PC-3 (cell line): ENCODE measurements around the gene LMAN2L. TPM values are rescaled to one million over a fixed set of nuclear protein-coding genes. Genes with fewer than 3 reads are reported as not detected.

Experiments used
- ATAC-seq: fragments of 200-7000 bp; cut with Tn5 transposase; 2 replicates; pipeline ENCODE4 v1.9.1; 2020; ENCODE audit warnings: mild to moderate bottlenecking, moderate library complexity
- BruUV-seq: library from RNA; stranded (reverse); fragments of 400-500 nt; replicated peaks from 2 replicates; lab custom pipeline; 2021; lab: Mats Ljungman, UMichigan
- CTCF ChIA-PET: fragments of 300-600 bp; sonication (Branson Sonifier 250); formaldehyde crosslinking; loops from one replicate; lab custom pipeline; 2022; ENCODE audit warnings: antibody characterized with exemption; lab: Charles Lee
- POLR2A ChIA-PET: fragments of 300-600 bp; sonication (Branson Sonifier 250); formaldehyde crosslinking; loops from one replicate; lab custom pipeline; 2022; ENCODE audit warnings: antibody characterized with exemption; ENCODE audit not compliant: unreplicated experiment; lab: Charles Lee
- DNase-seq: peaks from one replicate; pipeline ENCODE4 v3.0.0-alpha.2; 2015
- H2AFZ ChIP-seq: fragments of 300-600 bp; sonication (generic); 2 replicates; pipeline ENCODE4 v1.6.0; 2016; ENCODE audit warnings: antibody characterized with exemption, low read length
- H3F3A ChIP-seq: fragments of 300-600 bp; sonication (generic); one replicate; pipeline ENCODE4 v1.6.0; 2017; ENCODE audit warnings: antibody characterized with exemption, low read length, control low read depth, mild to moderate bottlenecking; ENCODE audit not compliant: unreplicated experiment
- H3K27ac ChIP-seq: fragments of 300-600 bp; sonication (generic); 2 replicates; pipeline ENCODE4 v1.5.1; 2016; ENCODE audit warnings: mild to moderate bottlenecking, low read length
- H3K27me3 ChIP-seq: fragments of 300-600 bp; sonication (generic); 2 replicates; pipeline ENCODE4 v1.6.1; 2016; ENCODE audit warnings: low read length, mixed read lengths
- H3K36me3 ChIP-seq: fragments of 300-600 bp; sonication (generic); 2 replicates; pipeline ENCODE4 v1.6.1; 2016; ENCODE audit warnings: low read depth, mixed run types, low read length, mixed read lengths
- H3K4me1 ChIP-seq: fragments of 300-600 bp; sonication (generic); 2 replicates; pipeline ENCODE4 v1.5.1; 2016; ENCODE audit warnings: low read length; ENCODE audit not compliant: insufficient read depth
- H3K4me2 ChIP-seq: fragments of 300-600 bp; sonication (generic); 2 replicates; pipeline ENCODE4 v1.6.0; 2016; ENCODE audit warnings: low read length
- H3K4me3 ChIP-seq: fragments of 300-600 bp; sonication (generic); 2 replicates; pipeline ENCODE4 v1.5.1; 2016; ENCODE audit warnings: mild to moderate bottlenecking, low read length, mixed read lengths
- H3K79me2 ChIP-seq: fragments of 300-600 bp; sonication (generic); 2 replicates; pipeline ENCODE4 v1.6.1; 2017; ENCODE audit warnings: low read length, mixed read lengths
- H3K9ac ChIP-seq: fragments of 300-600 bp; sonication (generic); 2 replicates; pipeline ENCODE4 v1.6.0; 2016; ENCODE audit warnings: mild to moderate bottlenecking, low read length
- H3K9me2 ChIP-seq: fragments of 300-600 bp; sonication (generic); replicated peaks from 2 replicates; pipeline ENCODE4 v1.6.1; 2016; ENCODE audit warnings: mixed run types, low read length, mixed read lengths
- H3K9me3 ChIP-seq: fragments of 300-600 bp; sonication (generic); 2 replicates; pipeline ENCODE4 v1.6.1; 2016; ENCODE audit warnings: low read length, mixed read lengths
- H4K20me1 ChIP-seq: fragments of 300-600 bp; sonication (generic); 2 replicates; pipeline ENCODE4 v1.6.1; 2016; ENCODE audit warnings: low read length, mixed read lengths
- CTCF ChIP-seq: fragments of 300-600 bp; sonication (generic); conservative IDR thresholded peaks from 2 replicates; pipeline ENCODE4 v1.5.1; 2017; ENCODE audit warnings: antibody characterized with exemption, low read depth, mild to moderate bottlenecking, low read length
- EZH2 ChIP-seq: fragments of 300-600 bp; sonication (generic); IDR thresholded peaks from one replicate; pipeline ENCODE4 v1.6.1; 2017; ENCODE audit warnings: antibody characterized with exemption, mild to moderate bottlenecking, low read length; ENCODE audit not compliant: unreplicated experiment
- EZH2phosphoT487 ChIP-seq: fragments of 300-600 bp; sonication (generic); IDR thresholded peaks from 2 replicates; pipeline ENCODE4 v1.6.1; 2018; ENCODE audit warnings: mild to moderate bottlenecking, antibody characterized with exemption, low read length, borderline replicate concordance
- intact Hi-C: fragments of 100-400 bp; cut with micrococcal nuclease; formaldehyde crosslinking; loops from 2 replicates; pipeline ENCODE4 v1.9.0; 2023
- total RNA-seq: library from RNA; depleted of rRNA; stranded (reverse); fragments of >200 nt; gene quantifications from 2 replicates; pipeline ENCODE4 v1.2.3, GENCODE V29; 2014

Gene LMAN2L
- total RNA-seq, 1 experiment from 2014 or later: 27.8 TPM

GRCh38 chr2:96710985-96711384 is 28.9 kb downstream of the LMAN2L start:
- POLR2A ChIA-PET: no interaction called here
- TF ChIP-seq CTCF (no peak), EZH2 (no peak), EZH2phosphoT487 (no peak)
- no peaks in the 10 kb centered on the region for H3F3A ChIP-seq
- ATAC-seq: no peak
- H3K9me3 ChIP-seq: no peaks in the 10 kb centered on the region
- H3K4me3 ChIP-seq: no peak overlapping the region
- intact Hi-C loops: no loop called here
- BruUV-seq: no TSS peak
- no peaks in the 10 kb centered on the region for H3K9me2 ChIP-seq
- no peaks in the 10 kb centered on the region for H4K20me1 ChIP-seq
- H3K27me3 ChIP-seq: no peaks in the 10 kb centered on the region
- no peak for DNase-seq
- no peak overlapping the region for H3K9ac ChIP-seq
- H2AFZ ChIP-seq: no peak overlapping the region
- H3K36me3 ChIP-seq: peaks cover 40% of the 10 kb centered on the region
- H3K4me2 ChIP-seq: no peak overlapping the region
- no peak overlapping the region for H3K27ac ChIP-seq
- no peaks in the 10 kb centered on the region for H3K4me1 ChIP-seq
- no peaks in the 10 kb centered on the region for H3K79me2 ChIP-seq
- CTCF ChIA-PET: no interaction called here

GRCh38 chr2:96703021-96703751 is 36.7 kb downstream of the LMAN2L start:
- Histone ChIP-seq H3K9ac (no peak overlapping the region), H3K9me3 (no peaks in the 10 kb centered on the region), H3K4me1 (no peaks in the 10 kb centered on the region), H3K9me2 (no peaks in the 10 kb centered on the region), H3K27me3 (no peaks in the 10 kb centered on the region), H3K79me2 (no peaks in the 10 kb centered on the region), H3K4me2 (no peak overlapping the region), H3K36me3 (peaks cover 18% of the 10 kb centered on the region), H3K27ac (no peak overlapping the region), H3K4me3 (no peak overlapping the region), H3F3A (no peaks in the 10 kb centered on the region), H2AFZ (no peak overlapping the region), H4K20me1 (no peaks in the 10 kb centered on the region)
- DNase-seq: no peak
- CTCF ChIA-PET: no interaction called here
- no peak for ATAC-seq
- intact Hi-C loops: no loop called here
- POLR2A ChIA-PET: no interaction called here
- TF ChIP-seq CTCF: no peak
- TF ChIP-seq EZH2: no peak
- no peak for TF ChIP-seq EZH2phosphoT487
- BruUV-seq: no TSS peak

GRCh38 chr2:96702098-96702785 is 37.6 kb downstream of the LMAN2L start:
- intact Hi-C loops: no loop called here
- Histone ChIP-seq H3K4me3 (no peak overlapping the region), H3K27ac (no peak overlapping the region), H3K4me1 (no peaks in the 10 kb centered on the region), H3K79me2 (no peaks in the 10 kb centered on the region), H3K9me3 (no peaks in the 10 kb centered on the region), H3F3A (no peaks in the 10 kb centered on the region), H3K27me3 (no peaks in the 10 kb centered on the region), H3K9me2 (no peaks in the 10 kb centered on the region), H2AFZ (no peak overlapping the region), H4K20me1 (no peaks in the 10 kb centered on the region), H3K36me3 (peaks cover 13% of the 10 kb centered on the region), H3K9ac (no peak overlapping the region), H3K4me2 (no peak overlapping the region)
- ChIA-PET CTCF (no interaction called here), POLR2A (no interaction called here)
- no TSS peak for BruUV-seq
- ATAC-seq: peak; percentile 48
- TF ChIP-seq EZH2phosphoT487 (no peak), EZH2 (no peak), CTCF (no peak)
- peak; percentile 80 for DNase-seq
